GM12878 (cell line): ENCODE measurements around the gene CRTAP. TPM values are rescaled to one million over a fixed set of nuclear protein-coding genes. Genes with fewer than 3 reads are reported as not detected.

Source experiments
- ATAC-seq: fragments of 200-7000 bp; cut with Tn5 transposase; 3 replicates; pipeline ENCODE4 v1.9.1; 2020; ENCODE audit warnings: mild to moderate bottlenecking, moderate library complexity
- BruUV-seq: library from RNA; stranded (reverse); fragments of 400-500 nt; replicated peaks from 2 replicates; lab custom pipeline; 2021; lab: Mats Ljungman, UMichigan
- CTCF ChIA-PET: fragments of 300-600 bp; sonication (Branson Sonifier 250); formaldehyde crosslinking; extraction: SDS; loops from one replicate; lab custom pipeline; 2021; ENCODE audit warnings: inconsistent platforms; lab: Yijun Ruan, JAX
- POLR2A ChIA-PET: fragments of 350-600 bp; formaldehyde crosslinking; extraction: SDS; loops from one replicate; lab custom pipeline; 2021; ENCODE audit warnings: inconsistent platforms; lab: Charles Lee
- RAD21 ChIA-PET: fragments of 300-600 bp; sonication (Branson Sonifier 250); formaldehyde crosslinking; loops from one replicate; lab custom pipeline; 2023; ENCODE audit warnings: antibody characterized with exemption; ENCODE audit not compliant: unreplicated experiment; lab: Charles Lee
- SMC1A ChIA-PET: fragments of 300-600 bp; sonication (Branson Sonifier 250); formaldehyde crosslinking; loops from one replicate; lab custom pipeline; 2023; ENCODE audit not compliant: unreplicated experiment, uncharacterized antibody; lab: Charles Lee
- DNase-seq: peaks from one replicate; pipeline ENCODE4 v3.0.0-alpha.2; 2011; ENCODE audit warnings: low read depth, low spot score
- FAIRE-seq: peaks from 3 replicates; lab custom pipeline; 2011; peaks lifted over from hg19 to GRCh38; lab: Jason Lieb, UNC
- H2AFZ ChIP-seq: 2 replicates; pipeline ENCODE4 v1.6.0; 2011; ENCODE audit warnings: low read depth, low read length, control low read depth; ENCODE audit not compliant: control insufficient read depth
- H3K27ac ChIP-seq: 2 replicates; pipeline ENCODE4 v1.5.1; 2011; ENCODE audit warnings: control low read depth; ENCODE audit not compliant: control insufficient read depth, insufficient read depth
- H3K27me3 ChIP-seq, 2 experiments: replicated peaks in 1 of 2; 2 replicates each; pipeline versions ENCODE4 v1.6.0 to v1.6.1; 2011; ENCODE audit warnings: low read length in 1 of 2; ENCODE audit not compliant: control insufficient read depth in 2 of 2, insufficient read depth in 2 of 2
- H3K36me3 ChIP-seq, 2 experiments: 2 replicates each; pipeline ENCODE4 v1.5.1; 2011; ENCODE audit warnings: low read length in 1 of 2; ENCODE audit not compliant: control insufficient read depth in 2 of 2, insufficient read depth in 2 of 2
- H3K4me1 ChIP-seq: 2 replicates; pipeline ENCODE4 v1.6.1; 2011; ENCODE audit warnings: mild to moderate bottlenecking, low read length, moderate library complexity, mixed read lengths; ENCODE audit not compliant: control insufficient read depth, insufficient read depth
- H3K4me2 ChIP-seq: 2 replicates; pipeline ENCODE4 v1.6.0; 2011; ENCODE audit warnings: control low read depth; ENCODE audit not compliant: control insufficient read depth, insufficient read depth
- H3K4me3 ChIP-seq: fragments of 200-600 bp; sonication (generic); 2 replicates; pipeline ENCODE4 v1.5.1; 2016
- H3K79me2 ChIP-seq: 2 replicates; pipeline ENCODE4 v1.6.0; 2011; ENCODE audit warnings: low read length; ENCODE audit not compliant: control insufficient read depth, insufficient read depth
- H3K9ac ChIP-seq: 2 replicates; pipeline ENCODE4 v1.8.0; 2011; ENCODE audit warnings: low read length, control low read depth, mixed read lengths; ENCODE audit not compliant: control insufficient read depth, insufficient read depth
- H3K9me3 ChIP-seq: replicated peaks from 3 replicates; pipeline ENCODE4 v1.5.1; 2011; ENCODE audit warnings: mild to moderate bottlenecking, low read length; ENCODE audit not compliant: control insufficient read depth, insufficient read depth
- H4K20me1 ChIP-seq: 2 replicates; pipeline ENCODE4 v1.6.0; 2011; ENCODE audit not compliant: control insufficient read depth, insufficient read depth
- CBX5 ChIP-seq: sonication (generic); IDR thresholded peaks from 2 replicates; pipeline ENCODE4 v1.6.1; 2016; ENCODE audit warnings: low read depth, moderate library complexity, mild to moderate bottlenecking, inconsistent platforms
- CHD4 ChIP-seq: fragments of 200-600 bp; sonication (generic); IDR thresholded peaks from 2 replicates; pipeline ENCODE4 v1.6.1; 2016; ENCODE audit warnings: mild to moderate bottlenecking
- CREB1 ChIP-seq: IDR thresholded peaks from 2 replicates; pipeline ENCODE4 v1.6.1; 2012; ENCODE audit warnings: low read depth, mild to moderate bottlenecking, inconsistent platforms
- HDAC6 ChIP-seq: fragments of 200-600 bp; sonication (generic); IDR thresholded peaks from one replicate; pipeline ENCODE4 v1.8.0; 2017; ENCODE audit warnings: antibody characterized with exemption; ENCODE audit not compliant: unreplicated experiment
- POLR2AphosphoS5 ChIP-seq: IDR thresholded peaks from 2 replicates; pipeline ENCODE4 v1.6.1; 2011; ENCODE audit warnings: mild to moderate bottlenecking, low read length, inconsistent platforms
- RFX5 ChIP-seq: IDR thresholded peaks from 2 replicates; pipeline ENCODE4 v1.6.1; 2011; ENCODE audit warnings: low read depth, low read length, improper control_type of control experiment
- SUZ12 ChIP-seq: fragments of 200-600 bp; sonication (generic); IDR thresholded peaks from one replicate; pipeline ENCODE4 v1.6.1; 2018; ENCODE audit warnings: antibody characterized with exemption, mild to moderate bottlenecking; ENCODE audit not compliant: unreplicated experiment
- YBX1 ChIP-seq: fragments of 450-650 bp; IDR thresholded peaks from 2 replicates; pipeline ENCODE4 v1.6.1; 2016; ENCODE audit warnings: antibody characterized with exemption
- ZBED1 ChIP-seq: IDR thresholded peaks from 2 replicates; pipeline ENCODE4 v1.6.1; 2016; ENCODE audit warnings: borderline replicate concordance
- ZBTB11 ChIP-seq: fragments of 450-650 bp; formaldehyde crosslinking; IDR thresholded peaks from 2 replicates; pipeline ENCODE4 v1.5.0; 2022; ENCODE audit warnings: mild to moderate bottlenecking, missing genetic modification characterization
- ZNF207 ChIP-seq: fragments of 450-650 bp; IDR thresholded peaks from 2 replicates; pipeline ENCODE4 v1.6.1; 2014; ENCODE audit warnings: antibody characterized with exemption, mild to moderate bottlenecking, borderline replicate concordance
- ZZZ3 ChIP-seq: IDR thresholded peaks from 2 replicates; pipeline ENCODE4 v1.6.1; 2011; ENCODE audit warnings: low read depth; ENCODE audit not compliant: control insufficient read depth, insufficient read length
- WGBS: methylation state at CpG from one replicate; pipeline ENCODE4 v1.1.6; 2016; ENCODE audit warnings: low lambda C conversion rate; ENCODE audit not compliant: insufficient replicate concordance, insufficient coverage; ENCODE audit errors: missing lambda C conversion rate; 5-methylcytosine and 5-hydroxymethylcytosine counted together
- in situ Hi-C: fragments of 300-500 bp; cut with MboI; formaldehyde crosslinking; loops from 9 replicates; pipeline ENCODE4 v1.14.3; 2018; ENCODE audit warnings: mixed read lengths
- intact Hi-C: fragments of 100-400 bp; cut with micrococcal nuclease; formaldehyde crosslinking; loops from one replicate; pipeline ENCODE4 v1.14.2; 2022; ENCODE audit not compliant: unreplicated experiment
- polyA plus RNA-seq, 11 experiments: library from polyadenylated mRNA; depleted of rRNA in 4 of 11; unstranded in 6 of 11; stranded (reverse) in 5 of 11; fragments of >200 nt; fragmentation: Nextera tagmentation in 4 of 11; fragmentation: Illumina TruSeq in 1 of 11; extraction: Ambion mirVana in 4 of 11; extraction: Trizol in 1 of 11; gene quantifications; 1 replicate in 1 of 11; 2 replicates in 10 of 11; pipeline versions ENCODE4 v1.2.1 to v1.2.3, GENCODE V29; 2011 to 2016; ENCODE audit warnings: inconsistent platforms in 2 of 11, missing spikeins in 2 of 11, low read depth in 1 of 11
- total RNA-seq, 4 experiments: library from RNA; depleted of rRNA in 3 of 4; stranded (reverse); fragments of >200 nt in 3 of 4; fragmentation: Illumina TruSeq in 1 of 4; extraction: Trizol in 1 of 4; gene quantifications; 2 replicates each; pipeline versions ENCODE4 v1.2.1 to v1.2.3, GENCODE V29; 2013 to 2021
- TF ChIP-seq, protein P1 (sequence below): fragments of 450-650 bp; formaldehyde crosslinking; IDR thresholded peaks from 2 replicates; pipeline ENCODE4 v1.4.0; 2020; ENCODE audit warnings: mild to moderate bottlenecking, moderate library complexity

The CRTAP gene
- total and polyA plus RNA-seq, 10 of the 15 experiments (the other 5 are each of a cell fraction or from before 2014, with no cell fraction given): 6.0 to 42.3 (median 23.3) TPM

GRCh38 chr3:33100229-33100628 is 13.6 kb upstream of the CRTAP start (continued):
- TF ChIP-seq ZBTB11: no peak
- TF ChIP-seq, protein P1, sequence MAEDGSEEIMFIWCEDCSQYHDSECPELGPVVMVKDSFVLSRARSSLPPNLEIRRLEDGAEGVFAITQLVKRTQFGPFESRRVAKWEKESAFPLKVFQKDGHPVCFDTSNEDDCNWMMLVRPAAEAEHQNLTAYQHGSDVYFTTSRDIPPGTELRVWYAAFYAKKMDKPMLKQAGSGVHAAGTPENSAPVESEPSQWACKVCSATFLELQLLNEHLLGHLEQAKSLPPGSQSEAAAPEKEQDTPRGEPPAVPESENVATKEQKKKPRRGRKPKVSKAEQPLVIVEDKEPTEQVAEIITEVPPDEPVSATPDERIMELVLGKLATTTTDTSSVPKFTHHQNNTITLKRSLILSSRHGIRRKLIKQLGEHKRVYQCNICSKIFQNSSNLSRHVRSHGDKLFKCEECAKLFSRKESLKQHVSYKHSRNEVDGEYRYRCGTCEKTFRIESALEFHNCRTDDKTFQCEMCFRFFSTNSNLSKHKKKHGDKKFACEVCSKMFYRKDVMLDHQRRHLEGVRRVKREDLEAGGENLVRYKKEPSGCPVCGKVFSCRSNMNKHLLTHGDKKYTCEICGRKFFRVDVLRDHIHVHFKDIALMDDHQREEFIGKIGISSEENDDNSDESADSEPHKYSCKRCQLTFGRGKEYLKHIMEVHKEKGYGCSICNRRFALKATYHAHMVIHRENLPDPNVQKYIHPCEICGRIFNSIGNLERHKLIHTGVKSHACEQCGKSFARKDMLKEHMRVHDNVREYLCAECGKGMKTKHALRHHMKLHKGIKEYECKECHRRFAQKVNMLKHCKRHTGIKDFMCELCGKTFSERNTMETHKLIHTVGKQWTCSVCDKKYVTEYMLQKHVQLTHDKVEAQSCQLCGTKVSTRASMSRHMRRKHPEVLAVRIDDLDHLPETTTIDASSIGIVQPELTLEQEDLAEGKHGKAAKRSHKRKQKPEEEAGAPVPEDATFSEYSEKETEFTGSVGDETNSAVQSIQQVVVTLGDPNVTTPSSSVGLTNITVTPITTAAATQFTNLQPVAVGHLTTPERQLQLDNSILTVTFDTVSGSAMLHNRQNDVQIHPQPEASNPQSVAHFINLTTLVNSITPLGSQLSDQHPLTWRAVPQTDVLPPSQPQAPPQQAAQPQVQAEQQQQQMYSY: no peak
- no peak for TF ChIP-seq ZNF207
- TF ChIP-seq CBX5: no peak

GRCh38 chr3:33103034-33103433 is 10.8 kb upstream of the CRTAP start:
- no peaks in the 10 kb centered on the region for H3K9me3 ChIP-seq
- TF ChIP-seq CHD4 (no peak), ZBED1 (no peak), HDAC6 (no peak), RFX5 (no peak), CREB1 (no peak), ZZZ3 (no peak), YBX1 (no peak), SUZ12 (no peak), POLR2AphosphoS5 (no peak)
- TF ChIP-seq, all 136 proteins: peak for 0
- in situ Hi-C loops (no loop called here), intact Hi-C loops (no loop called here)
- SMC1A ChIA-PET: no interaction called here
- no peak overlapping the region for H3K9ac ChIP-seq
- no peaks in the 10 kb centered on the region for H4K20me1 ChIP-seq
- H3K27ac ChIP-seq: no peak overlapping the region
- CTCF ChIA-PET: no interaction called here
- RAD21 ChIA-PET: no interaction called here
- H3K79me2 ChIP-seq: no peaks in the 10 kb centered on the region
- H3K36me3 ChIP-seq: no peaks in the 10 kb centered on the region
- H3K4me1 ChIP-seq: no peaks in the 10 kb centered on the region
- no peak for DNase-seq
- H3K4me3 ChIP-seq: no peak overlapping the region
- 98% methylated on average over 3 of the region's 3 CpGs for WGBS
- no peak for ATAC-seq
- no TSS peak for BruUV-seq
- POLR2A ChIA-PET: no interaction called here
- H3K27me3 ChIP-seq: no peaks in the 10 kb centered on the region
- FAIRE-seq: no peak
- no peak overlapping the region for H2AFZ ChIP-seq
- no peak overlapping the region for H3K4me2 ChIP-seq
